Effector CD8-positive, alpha-beta T cell (primary cell): Measurements from ENCODE around the gene HOXD8.

ENCODE experiments used
- DNase-seq: peaks from one replicate; lab custom pipeline; 2025; lab: John Stamatoyannopoulos, UW
- total RNA-seq, 4 experiments: gene quantifications; one replicate each; lab custom pipeline; 2026; lab: John Stamatoyannopoulos, UW

Gene HOXD8
- total RNA-seq = 0 reads per million in 4 experiments

GRCh38 chr2:176128982-176129796 lies at the start of gene HOXD8:
Gene HOXD8, plus strand, starts transcription at chr2:176129705. Its CDS starts 662 bp downstream, at chr2:176130367.
- no peak for DNase-seq

GRCh38 chr2:176079831-176080539 lies 49.5 kb upstream of the HOXD8 start:
- DNase-seq = no peak

GRCh38 chr2:176080540-176081375 lies 48.7 kb upstream of the HOXD8 start:
- no peak for DNase-seq

- DNase-seq = no peak
These were observed 48.1 kb upstream of the HOXD8 start for GRCh38 chr2:176081376-176081836.

GRCh38 chr2:176081837-176082524 lies 47.5 kb upstream of the HOXD8 start:
- DNase-seq = no peak

- no peak for DNase-seq
These were observed 47.0 kb upstream of the HOXD8 start for GRCh38 chr2:176082525-176082823.

- DNase-seq = no peak
These were observed 46.4 kb upstream of the HOXD8 start for GRCh38 chr2:176082824-176083751.

- DNase-seq = no peak
These were observed 45.7 kb upstream of the HOXD8 start, which contains the start of gene EVX2 for GRCh38 chr2:176083796-176084261. Gene EVX2, minus strand, starts transcription at chr2:176083962. Its CDS starts 186 bp downstream, at chr2:176083776.

- DNase-seq = no peak
These were observed 44.8 kb upstream of the HOXD8 start for GRCh38 chr2:176084611-176085119.

- DNase-seq = no peak
These were observed 44.3 kb upstream of the HOXD8 start for GRCh38 chr2:176085120-176085788.

- no peak for DNase-seq
These were observed 43.4 kb upstream of the HOXD8 start for GRCh38 chr2:176085861-176086771.

- DNase-seq = no peak
These were observed 42.0 kb upstream of the HOXD8 start for GRCh38 chr2:176087330-176088047.

- DNase-seq = no peak
These were observed 41.2 kb upstream of the HOXD8 start for GRCh38 chr2:176088048-176088936.

- no peak for DNase-seq
These were observed 40.3 kb upstream of the HOXD8 start for GRCh38 chr2:176088937-176089842.

GRCh38 chr2:176089843-176090395 lies 39.6 kb upstream of the HOXD8 start:
- DNase-seq = no peak
